Adrenal gland (tissue), 5 donors: ENCODE data around the gene PHC2.

Experiments used
- CTCF ChIP-seq, 6 experiments: fragments of 450-650 bp in 4 of 6; fragments of 200-600 bp in 2 of 6; sonication (generic) in 1 of 6; IDR thresholded peaks; 1 replicate in 5 of 6; 2 replicates in 1 of 6; pipeline versions ENCODE4 v1.5.1 to v1.8.0; 2016 to 2021; ENCODE audit warnings: antibody characterized with exemption in 6 of 6, mild to moderate bottlenecking in 2 of 6, moderate library complexity in 1 of 6
- POLR2A ChIP-seq, 2 donors: fragments of 450-650 bp; IDR thresholded peaks; one replicate each; pipeline ENCODE4 v1.6.1; 2017; ENCODE audit warnings: antibody characterized with exemption in 2 of 2, mild to moderate bottlenecking in 2 of 2, moderate library complexity in 1 of 2
- donor health status: DM: no; HTN: no; CAD: no.

GRCh38 chr1:33407352-33408092 is 23.4 kb downstream of the PHC2 start:
- no peak for TF ChIP-seq CTCF (IDR thresholded peaks at IDR 0.05)
- TF ChIP-seq POLR2A (IDR thresholded peaks at IDR 0.05) = no peak
